ENCODE measurements around the gene FADS2. TPM values are rescaled to one million over a fixed set of nuclear protein-coding genes. Genes with fewer than 3 reads are reported as not detected.
A peak's percentile ranks its signal among the peaks of the same experiment; 100 is the strongest.

FADS2 gene
- total and polyA plus RNA-seq, 9 of the 15 experiments (the other 6 are each of a cell fraction or from before 2014, with no cell fraction given) = 2.9 to 42.8 (median 16.2) TPM

- no peak for TF ChIP-seq THAP12 (CRISPR knock-in tag; IDR thresholded peaks at IDR 0.05)
- TF ChIP-seq HSF4 (CRISPR knock-in tag; IDR thresholded peaks at IDR 0.05; ENCODE audit: borderline replicate concordance) = peak; percentile 78; the same call in 1 of the 2 replicates
- 0 out of 2 replicates have a peak, but pooled peaks have one; percentile 49 for TF ChIP-seq HDAC8 (tag; IDR thresholded peaks at IDR 0.05)
- no peak for TF ChIP-seq CHD1 (IDR thresholded peaks at IDR 0.05; ENCODE audit: low read length)
- no peak for TF ChIP-seq ZNF764 (CRISPR knock-in tag; IDR thresholded peaks at IDR 0.05; ENCODE audit: low read depth)
- TF ChIP-seq KAT8 (IDR thresholded peaks at IDR 0.05; ENCODE audit: low read depth) = no peak
- TF ChIP-seq FOXA3 (CRISPR knock-in tag; conservative IDR thresholded peaks at IDR 0.05 in 1 of 2, IDR thresholded peaks at IDR 0.05 in 1 of 2) = no peak
- TF ChIP-seq NKRF (IDR thresholded peaks at IDR 0.05; ENCODE audit: borderline replicate concordance) = no peak
- no peak for TF ChIP-seq HMBOX1 (IDR thresholded peaks at IDR 0.05)
- no peak for TF ChIP-seq RNF219 (CRISPR knock-in tag; IDR thresholded peaks at IDR 0.05)
- TF ChIP-seq SAFB (IDR thresholded peaks at IDR 0.05; ENCODE audit: borderline replicate concordance, low read depth, low read length) = no peak
- no peak; the same call in 1 of the 2 replicates for TF ChIP-seq HEY1 (CRISPR knock-in tag; IDR thresholded peaks at IDR 0.05; ENCODE audit: borderline replicate concordance)
- peak; percentile 83; the same call in 1 of the 2 replicates for TF ChIP-seq KLF6 (CRISPR knock-in tag; IDR thresholded peaks at IDR 0.05; ENCODE audit: borderline replicate concordance)
- TF ChIP-seq TBP (optimal IDR thresholded peaks at IDR 0.05; ENCODE audit: low read depth, low read length) = peak; percentile 36
- TF ChIP-seq ZNF224 (CRISPR knock-in tag; IDR thresholded peaks at IDR 0.05) = no peak
- TF ChIP-seq ZKSCAN1 (IDR thresholded peaks at IDR 0.05; ENCODE audit: low read depth, low read length) = no peak
- peak; percentile 56; the same call in 1 of the 2 replicates for TF ChIP-seq ZNF311 (CRISPR knock-in tag; IDR thresholded peaks at IDR 0.05)
These were observed 41.8 kb downstream of the FADS2 start (continued) for GRCh38 chr11:61869708-61870451.
